GM12878 (cell line): ENCODE results near the gene FARS2. TPM values are rescaled to one million over a fixed set of nuclear protein-coding genes. Genes with fewer than 3 reads are reported as not detected.
"Not testable (repeated sequence)": the region's sequence is repeated elsewhere in the genome, so short reads cannot be mapped to it uniquely, and the experiment has no call there.

ENCODE experiments used
- ATAC-seq: fragments of 200-7000 bp; cut with Tn5 transposase; 3 replicates; pipeline ENCODE4 v1.9.1; 2020; ENCODE audit warnings: mild to moderate bottlenecking, moderate library complexity
- BruUV-seq: library from RNA; stranded (reverse); fragments of 400-500 nt; replicated peaks from 2 replicates; lab custom pipeline; 2021; lab: Mats Ljungman, UMichigan
- CTCF ChIA-PET: fragments of 300-600 bp; sonication (Branson Sonifier 250); formaldehyde crosslinking; extraction: SDS; loops from one replicate; lab custom pipeline; 2021; ENCODE audit warnings: inconsistent platforms; lab: Yijun Ruan, JAX
- POLR2A ChIA-PET: fragments of 350-600 bp; formaldehyde crosslinking; extraction: SDS; loops from one replicate; lab custom pipeline; 2021; ENCODE audit warnings: inconsistent platforms; lab: Charles Lee
- RAD21 ChIA-PET: fragments of 300-600 bp; sonication (Branson Sonifier 250); formaldehyde crosslinking; loops from one replicate; lab custom pipeline; 2023; ENCODE audit warnings: antibody characterized with exemption; ENCODE audit not compliant: unreplicated experiment; lab: Charles Lee
- SMC1A ChIA-PET: fragments of 300-600 bp; sonication (Branson Sonifier 250); formaldehyde crosslinking; loops from one replicate; lab custom pipeline; 2023; ENCODE audit not compliant: unreplicated experiment, uncharacterized antibody; lab: Charles Lee
- DNase-seq: peaks from one replicate; pipeline ENCODE4 v3.0.0-alpha.2; 2011; ENCODE audit warnings: low read depth, low spot score
- FAIRE-seq: peaks from 3 replicates; lab custom pipeline; 2011; peaks lifted over from hg19 to GRCh38; lab: Jason Lieb, UNC
- H2AFZ ChIP-seq: 2 replicates; pipeline ENCODE4 v1.6.0; 2011; ENCODE audit warnings: low read depth, low read length, control low read depth; ENCODE audit not compliant: control insufficient read depth
- H3K27ac ChIP-seq: 2 replicates; pipeline ENCODE4 v1.5.1; 2011; ENCODE audit warnings: control low read depth; ENCODE audit not compliant: control insufficient read depth, insufficient read depth
- H3K27me3 ChIP-seq, 2 experiments: replicated peaks in 1 of 2; 2 replicates each; pipeline versions ENCODE4 v1.6.0 to v1.6.1; 2011; ENCODE audit warnings: low read length in 1 of 2; ENCODE audit not compliant: control insufficient read depth in 2 of 2, insufficient read depth in 2 of 2
- H3K36me3 ChIP-seq, 2 experiments: 2 replicates each; pipeline ENCODE4 v1.5.1; 2011; ENCODE audit warnings: low read length in 1 of 2; ENCODE audit not compliant: control insufficient read depth in 2 of 2, insufficient read depth in 2 of 2
- H3K4me1 ChIP-seq: 2 replicates; pipeline ENCODE4 v1.6.1; 2011; ENCODE audit warnings: mild to moderate bottlenecking, low read length, moderate library complexity, mixed read lengths; ENCODE audit not compliant: control insufficient read depth, insufficient read depth
- H3K4me2 ChIP-seq: 2 replicates; pipeline ENCODE4 v1.6.0; 2011; ENCODE audit warnings: control low read depth; ENCODE audit not compliant: control insufficient read depth, insufficient read depth
- H3K4me3 ChIP-seq: fragments of 200-600 bp; sonication (generic); 2 replicates; pipeline ENCODE4 v1.5.1; 2016
- H3K79me2 ChIP-seq: 2 replicates; pipeline ENCODE4 v1.6.0; 2011; ENCODE audit warnings: low read length; ENCODE audit not compliant: control insufficient read depth, insufficient read depth
- H3K9ac ChIP-seq: 2 replicates; pipeline ENCODE4 v1.8.0; 2011; ENCODE audit warnings: low read length, control low read depth, mixed read lengths; ENCODE audit not compliant: control insufficient read depth, insufficient read depth
- H3K9me3 ChIP-seq: replicated peaks from 3 replicates; pipeline ENCODE4 v1.5.1; 2011; ENCODE audit warnings: mild to moderate bottlenecking, low read length; ENCODE audit not compliant: control insufficient read depth, insufficient read depth
- H4K20me1 ChIP-seq: 2 replicates; pipeline ENCODE4 v1.6.0; 2011; ENCODE audit not compliant: control insufficient read depth, insufficient read depth
- CHD1 ChIP-seq: IDR thresholded peaks from 2 replicates; pipeline ENCODE4 v1.6.1; 2012; ENCODE audit warnings: low read depth, low read length, improper control_type of control experiment
- CHD4 ChIP-seq: fragments of 200-600 bp; sonication (generic); IDR thresholded peaks from 2 replicates; pipeline ENCODE4 v1.6.1; 2016; ENCODE audit warnings: mild to moderate bottlenecking
- CTCF ChIP-seq, 3 experiments: IDR thresholded peaks in 2 of 3; conservative IDR thresholded peaks in 1 of 3; 2 replicates each; pipeline ENCODE4 v1.5.1; 2011; ENCODE audit warnings: low read depth in 3 of 3, low read length in 3 of 3, mild to moderate bottlenecking in 3 of 3, control low read depth in 2 of 3, moderate library complexity in 2 of 3, inconsistent platforms in 1 of 3, mixed read lengths in 1 of 3; ENCODE audit not compliant: control insufficient read depth in 2 of 3, insufficient read depth in 1 of 3; ENCODE audit errors: extremely low read depth in 1 of 3
- MEF2A ChIP-seq: IDR thresholded peaks from 2 replicates; pipeline ENCODE4 v1.6.1; 2011; ENCODE audit warnings: low read depth, mild to moderate bottlenecking, low read length, moderate library complexity; ENCODE audit not compliant: insufficient read depth
- SREBF1 ChIP-seq: IDR thresholded peaks from 2 replicates; pipeline ENCODE4 v1.6.1; 2012; ENCODE audit warnings: mild to moderate bottlenecking, low read length
- TCF12 ChIP-seq: IDR thresholded peaks from 2 replicates; pipeline ENCODE4 v1.6.1; 2011; ENCODE audit warnings: low read depth, mild to moderate bottlenecking, low read length
- WRNIP1 ChIP-seq: IDR thresholded peaks from 2 replicates; pipeline ENCODE4 v1.6.1; 2011; ENCODE audit warnings: low read depth, low read length, improper control_type of control experiment, borderline replicate concordance
- ZBTB33 ChIP-seq: fragments of 450-650 bp; IDR thresholded peaks from 2 replicates; pipeline ENCODE4 v1.6.1; 2017; ENCODE audit warnings: mild to moderate bottlenecking
- ZBTB4 ChIP-seq: fragments of 450-650 bp; formaldehyde crosslinking; IDR thresholded peaks from 2 replicates; pipeline ENCODE4 v1.4.0; 2022; ENCODE audit warnings: mild to moderate bottlenecking, moderate library complexity
- WGBS: methylation state at CpG from one replicate; pipeline ENCODE4 v1.1.6; 2016; ENCODE audit warnings: low lambda C conversion rate; ENCODE audit not compliant: insufficient replicate concordance, insufficient coverage; ENCODE audit errors: missing lambda C conversion rate; 5-methylcytosine and 5-hydroxymethylcytosine counted together
- in situ Hi-C: fragments of 300-500 bp; cut with MboI; formaldehyde crosslinking; loops from 9 replicates; pipeline ENCODE4 v1.14.3; 2018; ENCODE audit warnings: mixed read lengths
- intact Hi-C: fragments of 100-400 bp; cut with micrococcal nuclease; formaldehyde crosslinking; loops from one replicate; pipeline ENCODE4 v1.14.2; 2022; ENCODE audit not compliant: unreplicated experiment
- polyA plus RNA-seq, 11 experiments: library from polyadenylated mRNA; depleted of rRNA in 4 of 11; unstranded in 6 of 11; stranded (reverse) in 5 of 11; fragments of >200 nt; fragmentation: Nextera tagmentation in 4 of 11; fragmentation: Illumina TruSeq in 1 of 11; extraction: Ambion mirVana in 4 of 11; extraction: Trizol in 1 of 11; gene quantifications; 1 replicate in 1 of 11; 2 replicates in 10 of 11; pipeline versions ENCODE4 v1.2.1 to v1.2.3, GENCODE V29; 2011 to 2016; ENCODE audit warnings: inconsistent platforms in 2 of 11, missing spikeins in 2 of 11, low read depth in 1 of 11
- total RNA-seq, 4 experiments: library from RNA; depleted of rRNA in 3 of 4; stranded (reverse); fragments of >200 nt in 3 of 4; fragmentation: Illumina TruSeq in 1 of 4; extraction: Trizol in 1 of 4; gene quantifications; 2 replicates each; pipeline versions ENCODE4 v1.2.1 to v1.2.3, GENCODE V29; 2013 to 2021

Gene FARS2
- total and polyA plus RNA-seq, 10 of the 15 experiments (the other 5 are each of a cell fraction or from before 2014, with no cell fraction given) = 16.8 to 46.7 (median 25.6) TPM

- no peak for TF ChIP-seq ZBTB33
These were observed 437.0 kb downstream of the FARS2 start (continued) for GRCh38 chr6:5698318-5698717.

GRCh38 chr6:5699064-5699463, 437.8 kb downstream of the FARS2 start:
- intact Hi-C loops, H3K27ac ChIP-seq, H3K36me3 ChIP-seq, H2AFZ ChIP-seq, H3K4me3 ChIP-seq, FAIRE-seq, BruUV-seq, H3K27me3 ChIP-seq, SMC1A ChIA-PET, in situ Hi-C loops, DNase-seq, H4K20me1 ChIP-seq, H3K9ac ChIP-seq, H3K79me2 ChIP-seq, H3K4me2 ChIP-seq, H3K9me3 ChIP-seq, POLR2A ChIA-PET, RAD21 ChIA-PET, ATAC-seq: not testable (repeated sequence)
- CTCF ChIA-PET = interaction anchor here (1.0 kb wide), 1 partner anchor 19 kb away, joined by 3 read pairs; no protein-coding TSS in a partner anchor
- H3K4me1 ChIP-seq = peaks cover 11% of the 10 kb centered on the region

- 94% methylated on average over 14 of the region's 14 CpGs for WGBS
- FAIRE-seq (no peak), ATAC-seq (no peak), DNase-seq (no peak)
- intact Hi-C loops (no loop called here), in situ Hi-C loops (no loop called here)
- H3K9ac ChIP-seq = no peak overlapping the region
- BruUV-seq = no TSS peak
- H3K4me3 ChIP-seq = no peak overlapping the region
- peaks cover 6% of the 10 kb centered on the region; the same call in 1 of the 2 replicates for H3K4me1 ChIP-seq
- no peaks in the 10 kb centered on the region for H4K20me1 ChIP-seq
- H3K27me3 ChIP-seq = no peaks in the 10 kb centered on the region
- H3K9me3 ChIP-seq = no peaks in the 10 kb centered on the region
- ChIA-PET CTCF (no interaction called here), SMC1A (no interaction called here), RAD21 (no interaction called here), POLR2A (no interaction called here)
- no peaks in the 10 kb centered on the region for H3K79me2 ChIP-seq
- no peak overlapping the region for H3K4me2 ChIP-seq
- no peak overlapping the region for H2AFZ ChIP-seq
- no peaks in the 10 kb centered on the region for H3K36me3 ChIP-seq
- H3K27ac ChIP-seq = no peak overlapping the region
- TF ChIP-seq CHD4 (no peak), SREBF1 (no peak), CHD1 (no peak), TCF12 (no peak), MEF2A (no peak), WRNIP1 (no peak), ZBTB4 (CRISPR knock-in tag) (no peak), CTCF (IDR thresholded peaks at IDR 0.05 in 2 of 3, conservative IDR thresholded peaks at IDR 0.05 in 1 of 3; ENCODE audit: control insufficient read depth in 2 of 3, extremely low read depth in 1 of 3, insufficient read depth in 1 of 3, low read depth in 3 of 3, low read length in 3 of 3) (no peak)
These were observed 439.9 kb downstream of the FARS2 start for GRCh38 chr6:5701174-5701573.
